A549 (cell line): Measurements from ENCODE around the gene SLC19A1.

ENCODE experiments used
- CTCF ChIP-seq: fragments of >200 bp; sonication (Bioruptor Twin); formaldehyde crosslinking; IDR thresholded peaks from 3 replicates; pipeline ENCODE4 v1.5.1; 2016
- MAFK ChIP-seq: fragments of 450-650 bp; IDR thresholded peaks from 2 replicates; pipeline ENCODE4 v1.6.1; 2014; ENCODE audit not compliant: partially characterized antibody
- REST ChIP-seq: fragments of 200-600 bp; sonication (generic); IDR thresholded peaks from 2 replicates; pipeline ENCODE4 v1.6.1; 2016; ENCODE audit warnings: antibody characterized with exemption, mild to moderate bottlenecking, moderate library complexity

- TF ChIP-seq CTCF (no peak), MAFK (no peak), REST (no peak)
Measured at GRCh38 chr21:45487891-45488600, 54.2 kb downstream of the SLC19A1 start.
